AG10803 (cell line): Measurements from ENCODE around the gene FBXO38.

ENCODE experiments used
- DNase-seq: peaks from one replicate; pipeline ENCODE4 v3.0.0; 2010; ENCODE audit warnings: low read depth
- H3K4me3 ChIP-seq: 2 replicates; pipeline ENCODE4 v1.5.1; 2011; ENCODE audit warnings: mild to moderate bottlenecking, low read length, control low read depth
- TF ChIP-seq, protein P1 (sequence below): conservative IDR thresholded peaks from 2 replicates; pipeline ENCODE4 v1.5.1; 2011; ENCODE audit warnings: mild to moderate bottlenecking, low read length, control low read depth, inconsistent platforms

Gene FBXO38

DNA sequence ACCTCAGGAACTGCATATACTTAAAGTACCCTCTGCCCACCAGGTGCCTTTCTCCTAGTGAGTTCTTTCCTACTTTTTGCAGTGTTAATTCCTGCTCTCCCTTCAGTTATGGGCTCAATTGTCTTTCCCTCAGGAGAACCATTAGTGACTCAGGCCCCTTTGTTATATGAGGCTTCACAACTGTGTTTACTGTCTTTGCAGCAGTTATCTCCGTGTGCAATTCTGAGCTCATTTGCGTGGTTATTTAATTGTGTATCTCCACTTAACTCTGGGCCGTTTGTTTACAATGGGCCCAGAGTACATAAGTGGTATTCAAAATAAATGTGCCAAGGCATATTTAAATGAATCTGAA lies 9.6 kb downstream of the FBXO38 start:
- no peak for DNase-seq
- TF ChIP-seq, protein P1, sequence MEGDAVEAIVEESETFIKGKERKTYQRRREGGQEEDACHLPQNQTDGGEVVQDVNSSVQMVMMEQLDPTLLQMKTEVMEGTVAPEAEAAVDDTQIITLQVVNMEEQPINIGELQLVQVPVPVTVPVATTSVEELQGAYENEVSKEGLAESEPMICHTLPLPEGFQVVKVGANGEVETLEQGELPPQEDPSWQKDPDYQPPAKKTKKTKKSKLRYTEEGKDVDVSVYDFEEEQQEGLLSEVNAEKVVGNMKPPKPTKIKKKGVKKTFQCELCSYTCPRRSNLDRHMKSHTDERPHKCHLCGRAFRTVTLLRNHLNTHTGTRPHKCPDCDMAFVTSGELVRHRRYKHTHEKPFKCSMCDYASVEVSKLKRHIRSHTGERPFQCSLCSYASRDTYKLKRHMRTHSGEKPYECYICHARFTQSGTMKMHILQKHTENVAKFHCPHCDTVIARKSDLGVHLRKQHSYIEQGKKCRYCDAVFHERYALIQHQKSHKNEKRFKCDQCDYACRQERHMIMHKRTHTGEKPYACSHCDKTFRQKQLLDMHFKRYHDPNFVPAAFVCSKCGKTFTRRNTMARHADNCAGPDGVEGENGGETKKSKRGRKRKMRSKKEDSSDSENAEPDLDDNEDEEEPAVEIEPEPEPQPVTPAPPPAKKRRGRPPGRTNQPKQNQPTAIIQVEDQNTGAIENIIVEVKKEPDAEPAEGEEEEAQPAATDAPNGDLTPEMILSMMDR: no peak
- H3K4me3 ChIP-seq: no peak overlapping the region

DNA sequence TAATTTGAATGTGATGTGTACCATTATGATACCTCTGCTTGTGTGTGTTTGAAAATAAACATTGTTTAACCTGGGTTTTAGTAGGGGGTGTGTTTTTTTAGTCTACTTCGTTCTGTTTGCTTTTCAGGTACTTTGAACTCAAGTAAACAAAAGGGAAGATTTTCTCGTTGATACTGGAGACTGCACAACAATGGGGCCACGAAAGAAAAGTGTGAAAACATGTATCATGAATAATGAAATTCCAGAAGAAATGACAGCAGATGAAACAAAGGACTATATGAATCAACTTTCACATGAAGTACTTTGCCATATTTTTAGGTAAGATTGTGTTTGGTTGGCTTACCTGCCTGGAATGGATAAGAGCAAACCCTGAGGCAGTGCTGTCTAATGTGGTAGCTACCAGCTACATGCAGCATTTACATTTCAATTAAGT lies 10.8 kb downstream of the FBXO38 start:
- no peak for DNase-seq
- TF ChIP-seq, protein P1: no peak
- H3K4me3 ChIP-seq: no peak overlapping the region

DNA sequence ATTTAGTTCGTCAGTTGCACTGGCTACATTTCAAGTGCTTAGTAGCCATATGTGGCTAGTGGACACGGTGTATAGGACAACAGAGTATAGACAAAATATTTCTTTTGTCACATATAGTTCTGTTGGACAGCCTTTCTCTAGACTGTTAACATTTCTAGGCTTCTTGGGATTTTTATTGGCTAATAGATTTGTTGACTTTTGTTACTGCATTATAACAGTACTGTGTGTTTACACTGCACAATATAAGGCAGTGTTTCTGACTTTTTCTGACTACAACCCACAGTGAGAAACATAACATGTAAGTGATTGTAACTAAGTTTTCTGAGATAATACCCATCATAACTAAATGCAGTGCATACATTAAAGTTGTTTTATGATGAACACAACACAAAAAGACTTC lies 11.3 kb downstream of the FBXO38 start:
- TF ChIP-seq, protein P1: no peak

DNA sequence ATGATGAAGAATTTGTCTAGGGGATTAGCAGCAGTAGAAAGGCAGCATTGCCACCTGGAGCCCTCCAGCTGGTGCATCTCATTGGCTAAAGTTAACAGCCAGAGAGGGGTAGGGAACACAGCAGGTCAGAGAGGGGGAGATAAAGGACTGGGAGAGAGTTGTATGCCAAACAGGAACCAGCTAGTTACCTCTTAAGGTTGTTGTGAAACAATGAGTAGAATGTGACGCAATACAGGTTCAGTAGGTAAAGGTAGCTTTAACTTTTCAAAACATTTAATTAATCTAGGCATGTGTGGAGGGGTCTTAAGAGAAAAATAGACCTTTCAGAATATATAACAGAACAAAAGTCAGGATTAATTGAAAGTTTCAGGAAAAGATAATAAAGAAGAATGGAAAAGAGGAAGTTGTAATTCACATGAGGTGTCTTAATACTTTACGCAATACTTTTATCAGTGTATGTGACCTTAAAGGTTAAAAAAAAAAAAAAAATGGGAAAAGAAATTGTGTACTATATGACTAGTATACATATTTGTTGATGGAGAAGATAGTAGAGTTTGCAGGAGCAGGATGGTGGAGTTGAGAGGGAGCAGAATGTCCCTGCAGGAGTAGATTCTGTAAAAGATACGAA lies 14.3 kb downstream of the FBXO38 start:
- TF ChIP-seq, protein P1: no peak
- no peak overlapping the region for H3K4me3 ChIP-seq
- no peak for DNase-seq

More for the DNA sequence above, 11.3 kb downstream of the FBXO38 start:
- DNase-seq: no peak
- no peak overlapping the region for H3K4me3 ChIP-seq

DNA sequence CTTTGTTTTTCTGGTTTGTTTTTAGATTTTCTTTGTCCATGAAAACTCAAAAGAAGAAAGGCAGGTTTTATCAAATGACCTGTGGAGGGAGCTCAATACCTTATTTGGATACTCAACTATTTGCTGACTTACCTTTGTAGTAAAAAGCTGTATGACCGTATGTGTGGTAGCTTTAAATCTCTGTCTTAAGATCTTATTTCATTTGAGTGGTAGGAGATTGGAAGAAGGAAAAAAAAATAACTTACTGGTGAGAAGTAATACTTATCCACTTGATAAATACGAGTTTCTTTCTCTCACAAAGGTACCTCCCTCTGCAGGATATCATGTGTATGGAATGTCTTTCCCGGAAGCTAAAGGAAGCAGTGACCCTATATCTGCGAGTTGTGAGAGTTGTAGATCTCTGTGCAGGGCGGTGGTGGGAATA lies 15.0 kb downstream of the FBXO38 start:
- no peak for DNase-seq

DNA sequence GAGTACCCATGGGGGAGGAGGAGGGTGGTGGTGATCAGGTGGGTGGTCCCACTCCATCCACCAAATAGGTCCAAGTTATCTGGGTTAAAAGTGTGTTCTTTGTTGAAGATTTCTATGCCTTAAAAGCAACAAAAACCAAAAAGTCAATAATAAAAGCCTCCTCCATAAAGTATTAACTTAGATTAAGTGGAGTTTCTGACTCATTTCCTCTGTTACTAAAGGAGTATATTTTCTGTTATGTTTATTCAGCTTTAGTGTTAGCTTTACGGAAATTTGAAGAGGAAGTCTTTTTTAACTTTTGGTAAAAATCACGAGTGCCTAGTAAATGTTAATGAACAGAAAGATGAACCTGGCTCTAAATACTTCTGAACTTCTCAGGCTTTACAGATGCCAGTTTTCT lies 17.8 kb downstream of the FBXO38 start:
- TF ChIP-seq, protein P1: no peak
- H3K4me3 ChIP-seq: no peak overlapping the region
- no peak for DNase-seq

More for the DNA sequence above, 15.0 kb downstream of the FBXO38 start:
- TF ChIP-seq, protein P1: no peak
- no peak overlapping the region for H3K4me3 ChIP-seq

DNA sequence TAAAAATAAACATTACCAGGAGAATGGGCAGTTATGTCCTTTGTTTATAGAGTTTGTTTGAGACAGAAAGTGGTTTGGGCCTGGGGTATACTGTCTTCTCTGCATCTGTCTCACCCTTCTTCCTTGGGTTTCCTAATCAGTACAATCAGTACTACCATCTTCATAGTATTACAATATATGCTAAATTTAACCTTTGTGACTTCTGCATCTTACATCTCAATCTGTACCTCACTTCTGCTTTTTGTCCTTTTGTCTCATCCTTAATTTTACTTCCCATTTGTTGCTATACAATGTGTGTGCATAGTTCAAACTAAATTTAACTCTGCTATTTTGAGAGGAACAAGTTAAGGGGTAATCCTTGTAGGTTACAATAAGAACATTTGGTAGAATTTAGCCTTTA lies 19.6 kb downstream of the FBXO38 start:
- no peak overlapping the region for H3K4me3 ChIP-seq
- TF ChIP-seq, protein P1: no peak
- DNase-seq: no peak
